ENCODE results near the gene PPP2R5C. TPM values are rescaled to one million over a fixed set of nuclear protein-coding genes. Genes with fewer than 3 reads are reported as not detected.
"Not testable (repeated sequence)": the region's sequence is repeated elsewhere in the genome, so short reads cannot be mapped to it uniquely, and the experiment has no call there.

Gene PPP2R5C
- total and polyA plus RNA-seq, 2 donors (not counting 3 experiments of a cell fraction or from before 2014, with no cell fraction given) = 42.6 to 83.6 TPM

DNA sequence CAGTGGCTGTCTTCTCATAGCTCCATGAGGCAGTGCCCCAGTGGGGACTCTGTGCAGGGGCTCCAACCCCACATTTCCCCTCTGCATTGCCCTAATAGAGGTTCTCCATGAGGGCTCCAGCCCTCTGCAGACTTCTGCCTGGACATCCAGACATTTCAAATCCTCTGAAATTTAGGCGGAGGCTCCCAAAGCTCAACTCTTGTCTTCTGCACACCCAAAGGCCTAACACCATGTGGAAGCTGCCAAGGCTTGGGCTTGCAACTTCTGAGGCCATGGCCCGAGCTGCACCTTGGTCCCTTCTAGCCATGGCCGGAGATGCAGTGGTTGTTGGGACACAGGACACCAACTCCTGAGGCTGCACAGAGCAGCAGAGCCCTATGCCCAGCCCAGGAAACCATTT lies 20.5 kb upstream of the PPP2R5C start:
- Histone ChIP-seq H3K9me1 (replicated peaks; ENCODE audit: control insufficient read depth, extremely low read depth, insufficient read depth, low read length) (no peaks in the 10 kb centered on the region), H3K4me1 (ENCODE audit: control insufficient read depth, extremely low read depth, insufficient read depth, low read length) (no peaks in the 10 kb centered on the region), H3K9ac (replicated peaks; ENCODE audit: extremely low read depth, insufficient read depth, low read length) (no peak overlapping the region), H3K27me3 (ENCODE audit: control insufficient read depth in 2 of 2, insufficient read depth in 2 of 2, low read length in 2 of 2) (peaks cover 4 to 7% of the 10 kb centered on the region in 2 experiments), H3K79me2 (ENCODE audit: control insufficient read depth, insufficient read depth, low read length) (no peaks in the 10 kb centered on the region), H3K4me2 (ENCODE audit: insufficient read depth, low read length) (no peak overlapping the region), H3K27ac (ENCODE audit: insufficient read depth, low read depth, low read length) (no peak overlapping the region), H2AFZ (ENCODE audit: low read depth, low read length) (no peak overlapping the region), H3K36me3 (ENCODE audit: control insufficient read depth in 2 of 2, extremely low read depth in 1 of 2, insufficient read depth in 2 of 2, low read length in 2 of 2) (no peaks in the 10 kb centered on the region), H4K20me1 (replicated peaks; ENCODE audit: control insufficient read depth, extremely low read depth, insufficient read depth, low read length) (no peaks in the 10 kb centered on the region), H3K4me3 (replicated peaks in 1 of 3; ENCODE audit: insufficient read depth in 1 of 3, low read depth in 1 of 3, low read length in 3 of 3) (no peak overlapping the region), H3K9me3 (replicated peaks; ENCODE audit: control insufficient read depth, insufficient read depth, low read length) (no peaks in the 10 kb centered on the region)
- ChIA-PET POLR2A (no interaction called here), CTCF (no interaction called here)
- dilution Hi-C loops (cut with MboI; ENCODE audit: extremely low pct_ligation_motif_present, low sequenced_read_pairs) (no loop called here), intact Hi-C loops (cut with micrococcal nuclease) (no loop called here)
- FAIRE-seq = no peak
- no peak for DNase-seq (ENCODE audit: low read depth, low spot score)
- BruUV-seq (replicated peaks) = no TSS peak
- no peak for TF ChIP-seq FOS (IDR thresholded peaks at IDR 0.05; ENCODE audit: borderline replicate concordance, insufficient read depth, low read length)

DNA sequence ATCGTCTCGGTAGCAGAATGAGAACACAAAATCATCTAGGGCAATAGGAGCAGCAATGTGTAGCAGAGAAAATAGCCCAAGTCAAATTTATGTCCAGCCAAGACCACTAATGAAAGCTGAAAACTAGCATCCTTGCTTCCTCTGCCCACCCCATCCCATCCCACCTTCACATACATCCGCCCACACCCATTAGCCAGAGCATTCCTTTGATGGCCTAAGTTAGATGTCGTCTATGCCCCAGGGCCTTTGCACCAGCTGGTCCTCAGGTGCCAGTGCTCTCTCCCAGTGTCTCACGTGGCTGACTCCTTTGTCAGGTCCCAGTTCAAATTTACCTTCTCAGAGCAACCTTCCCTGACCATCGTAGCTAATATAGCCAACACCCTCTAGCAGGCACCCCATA lies 17.8 kb upstream of the PPP2R5C start:
- ChIA-PET POLR2A (no interaction called here), CTCF (interaction anchor here (0.7 kb wide), 1 partner anchor 8 kb away, joined by 3 read pairs; no protein-coding TSS in a partner anchor)
- Histone ChIP-seq H3K9me1 (replicated peaks; ENCODE audit: control insufficient read depth, extremely low read depth, insufficient read depth, low read length) (no peaks in the 10 kb centered on the region), H4K20me1 (replicated peaks; ENCODE audit: control insufficient read depth, extremely low read depth, insufficient read depth, low read length) (no peaks in the 10 kb centered on the region), H3K4me2 (ENCODE audit: insufficient read depth, low read length) (no peak overlapping the region), H3K79me2 (ENCODE audit: control insufficient read depth, insufficient read depth, low read length) (no peaks in the 10 kb centered on the region), H3K9ac (replicated peaks; ENCODE audit: extremely low read depth, insufficient read depth, low read length) (no peak overlapping the region), H3K36me3 (ENCODE audit: control insufficient read depth in 2 of 2, extremely low read depth in 1 of 2, insufficient read depth in 2 of 2, low read length in 2 of 2) (no peaks in the 10 kb centered on the region), H3K9me3 (replicated peaks; ENCODE audit: control insufficient read depth, insufficient read depth, low read length) (no peaks in the 10 kb centered on the region), H3K27ac (ENCODE audit: insufficient read depth, low read depth, low read length) (no peak overlapping the region), H3K4me3 (replicated peaks in 1 of 3; ENCODE audit: insufficient read depth in 1 of 3, low read depth in 1 of 3, low read length in 3 of 3) (no peak overlapping the region), H3K27me3 (ENCODE audit: control insufficient read depth in 2 of 2, insufficient read depth in 2 of 2, low read length in 2 of 2) (peaks cover 0 to 7% of the 10 kb centered on the region in 2 experiments), H3K4me1 (ENCODE audit: control insufficient read depth, extremely low read depth, insufficient read depth, low read length) (no peaks in the 10 kb centered on the region), H2AFZ (ENCODE audit: low read depth, low read length) (no peak overlapping the region)
- dilution Hi-C loops (cut with MboI; ENCODE audit: extremely low pct_ligation_motif_present, low sequenced_read_pairs) (no loop called here), intact Hi-C loops (cut with micrococcal nuclease) (no loop called here)
- no TSS peak for BruUV-seq (replicated peaks)
- TF ChIP-seq, protein P1, sequence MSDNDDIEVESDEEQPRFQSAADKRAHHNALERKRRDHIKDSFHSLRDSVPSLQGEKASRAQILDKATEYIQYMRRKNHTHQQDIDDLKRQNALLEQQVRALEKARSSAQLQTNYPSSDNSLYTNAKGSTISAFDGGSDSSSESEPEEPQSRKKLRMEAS (IDR thresholded peaks at IDR 0.05; ENCODE audit: insufficient read depth, insufficient read length) = no peak
- TF ChIP-seq GATA2 (IDR thresholded peaks at IDR 0.05; ENCODE audit: insufficient read depth, insufficient read length, low read depth, low read length) (no peak), POLR2AphosphoS5 (IDR thresholded peaks at IDR 0.05; ENCODE audit: insufficient read depth, low read depth, low read length) (no peak), FOS (IDR thresholded peaks at IDR 0.05; ENCODE audit: borderline replicate concordance, insufficient read depth, low read length) (no peak)
- DNase-seq (ENCODE audit: low read depth, low spot score) = no peak
- FAIRE-seq = no peak

DNA sequence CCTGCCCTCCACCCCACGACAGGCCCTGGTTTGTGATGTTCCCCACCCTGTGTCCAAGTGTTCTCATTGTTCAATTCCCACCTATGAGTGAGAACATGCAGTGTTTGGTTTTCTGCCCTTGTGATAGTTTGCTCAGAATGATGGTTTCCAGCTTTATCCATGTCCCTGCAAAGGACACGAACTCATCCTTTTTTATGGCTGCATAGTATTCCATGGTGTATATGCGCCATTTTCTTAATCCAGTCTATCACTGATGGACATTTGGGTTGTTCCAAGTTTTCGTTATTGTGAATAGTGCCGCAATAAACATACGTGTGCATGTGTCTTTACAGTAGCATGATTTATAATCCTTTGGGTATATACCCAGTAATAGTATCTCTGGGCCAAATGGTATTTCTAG lies 17.1 kb upstream of the PPP2R5C start:
- H3K9me3 ChIP-seq (replicated peaks; ENCODE audit: control insufficient read depth, insufficient read depth, low read length); H3K9me1 ChIP-seq (replicated peaks; ENCODE audit: control insufficient read depth, extremely low read depth, insufficient read depth, low read length); H3K4me3 ChIP-seq (replicated peaks in 1 of 3; ENCODE audit: insufficient read depth in 1 of 3, low read depth in 1 of 3, low read length in 3 of 3); intact Hi-C loops (cut with micrococcal nuclease); H3K79me2 ChIP-seq (ENCODE audit: control insufficient read depth, insufficient read depth, low read length); H3K4me2 ChIP-seq (ENCODE audit: insufficient read depth, low read length); H3K27ac ChIP-seq (ENCODE audit: insufficient read depth, low read depth, low read length); dilution Hi-C loops (cut with MboI; ENCODE audit: extremely low pct_ligation_motif_present, low sequenced_read_pairs); CTCF ChIA-PET; H3K9ac ChIP-seq (replicated peaks; ENCODE audit: extremely low read depth, insufficient read depth, low read length); H3K4me1 ChIP-seq (ENCODE audit: control insufficient read depth, extremely low read depth, insufficient read depth, low read length); FAIRE-seq; H3K27me3 ChIP-seq (ENCODE audit: control insufficient read depth in 2 of 2, insufficient read depth in 2 of 2, low read length in 2 of 2); H3K36me3 ChIP-seq (ENCODE audit: control insufficient read depth in 2 of 2, extremely low read depth in 1 of 2, insufficient read depth in 2 of 2, low read length in 2 of 2); H4K20me1 ChIP-seq (replicated peaks; ENCODE audit: control insufficient read depth, extremely low read depth, insufficient read depth, low read length); BruUV-seq (replicated peaks); POLR2A ChIA-PET; H2AFZ ChIP-seq (ENCODE audit: low read depth, low read length); DNase-seq (ENCODE audit: low read depth, low spot score): not testable (repeated sequence)

DNA sequence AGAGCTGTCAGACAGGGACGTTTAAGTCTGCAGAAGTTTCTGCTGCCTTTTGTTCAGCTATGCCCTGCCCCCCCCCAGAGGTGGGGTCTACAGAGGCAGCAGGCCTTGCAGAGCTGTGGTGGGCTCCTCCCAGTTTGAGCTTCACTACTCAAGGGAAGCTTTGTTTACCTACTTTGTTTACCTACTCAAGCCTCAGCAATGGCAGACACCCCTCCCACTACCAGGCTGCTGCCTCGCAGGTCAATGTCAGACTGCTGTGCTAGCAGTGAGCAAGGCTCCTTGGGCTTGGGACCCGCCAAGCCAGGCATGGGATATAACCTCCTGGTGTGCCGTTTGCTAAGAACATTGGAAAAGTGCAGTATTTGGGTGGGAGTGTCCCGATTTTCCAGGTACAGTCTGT lies 11.8 kb upstream of the PPP2R5C start:
- H3K9me1 ChIP-seq (replicated peaks; ENCODE audit: control insufficient read depth, extremely low read depth, insufficient read depth, low read length); H3K27ac ChIP-seq (ENCODE audit: insufficient read depth, low read depth, low read length); POLR2A ChIA-PET; BruUV-seq (replicated peaks); CTCF ChIA-PET; DNase-seq (ENCODE audit: low read depth, low spot score); dilution Hi-C loops (cut with MboI; ENCODE audit: extremely low pct_ligation_motif_present, low sequenced_read_pairs); FAIRE-seq; H3K9me3 ChIP-seq (replicated peaks; ENCODE audit: control insufficient read depth, insufficient read depth, low read length); H3K9ac ChIP-seq (replicated peaks; ENCODE audit: extremely low read depth, insufficient read depth, low read length); H3K4me3 ChIP-seq (replicated peaks in 1 of 3; ENCODE audit: insufficient read depth in 1 of 3, low read depth in 1 of 3, low read length in 3 of 3); H4K20me1 ChIP-seq (replicated peaks; ENCODE audit: control insufficient read depth, extremely low read depth, insufficient read depth, low read length); H3K4me2 ChIP-seq (ENCODE audit: insufficient read depth, low read length); H3K4me1 ChIP-seq (ENCODE audit: control insufficient read depth, extremely low read depth, insufficient read depth, low read length); H3K79me2 ChIP-seq (ENCODE audit: control insufficient read depth, insufficient read depth, low read length); H3K36me3 ChIP-seq (ENCODE audit: control insufficient read depth in 2 of 2, extremely low read depth in 1 of 2, insufficient read depth in 2 of 2, low read length in 2 of 2); H2AFZ ChIP-seq (ENCODE audit: low read depth, low read length); intact Hi-C loops (cut with micrococcal nuclease): not testable (repeated sequence)
- peaks cover 17 to 23% of the 10 kb centered on the region in 2 experiments for H3K27me3 ChIP-seq (ENCODE audit: control insufficient read depth in 2 of 2, insufficient read depth in 2 of 2, low read length in 2 of 2)
